OCI-LY1 (cell line): Measurements from ENCODE around the gene PPP1R12B.

Experiments
- EZH2 ChIP-seq: fragments of 200-600 bp; sonication (generic), shearing (Covaris generic); IDR thresholded peaks from 2 replicates; pipeline ENCODE4 v1.8.0; 2017; ENCODE audit warnings: borderline replicate concordance, mixed run types, mild to moderate bottlenecking, antibody characterized with exemption, low read length, moderate library complexity, mixed read lengths
- TF ChIP-seq, protein P1 (sequence below): fragments of 200-600 bp; sonication (generic), shearing (Covaris generic); IDR thresholded peaks from 2 replicates; pipeline ENCODE4 v1.5.1; 2017; ENCODE audit warnings: mild to moderate bottlenecking, antibody characterized with exemption, low read length, moderate library complexity, mixed read lengths

DNA sequence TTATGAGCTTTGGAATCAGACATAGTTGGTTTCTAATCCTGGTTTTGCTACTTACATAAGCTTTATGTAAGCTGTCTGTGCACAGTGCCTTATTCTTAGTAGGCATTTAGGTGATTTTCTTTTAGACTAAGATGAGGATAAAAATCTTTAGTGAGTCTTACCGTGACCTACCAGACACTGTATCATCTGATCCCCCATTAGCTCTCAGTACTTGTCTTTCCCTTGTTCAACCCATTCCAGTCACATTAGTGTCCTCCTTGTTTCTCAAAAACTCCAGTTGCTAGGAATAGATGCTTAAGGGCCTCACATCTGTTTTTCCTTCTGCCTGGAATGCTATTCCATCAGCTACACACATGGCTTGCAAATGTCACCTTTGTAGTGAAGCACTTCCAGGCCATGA is 18.8 kb downstream of the PPP1R12B start:
- TF ChIP-seq, protein P1, sequence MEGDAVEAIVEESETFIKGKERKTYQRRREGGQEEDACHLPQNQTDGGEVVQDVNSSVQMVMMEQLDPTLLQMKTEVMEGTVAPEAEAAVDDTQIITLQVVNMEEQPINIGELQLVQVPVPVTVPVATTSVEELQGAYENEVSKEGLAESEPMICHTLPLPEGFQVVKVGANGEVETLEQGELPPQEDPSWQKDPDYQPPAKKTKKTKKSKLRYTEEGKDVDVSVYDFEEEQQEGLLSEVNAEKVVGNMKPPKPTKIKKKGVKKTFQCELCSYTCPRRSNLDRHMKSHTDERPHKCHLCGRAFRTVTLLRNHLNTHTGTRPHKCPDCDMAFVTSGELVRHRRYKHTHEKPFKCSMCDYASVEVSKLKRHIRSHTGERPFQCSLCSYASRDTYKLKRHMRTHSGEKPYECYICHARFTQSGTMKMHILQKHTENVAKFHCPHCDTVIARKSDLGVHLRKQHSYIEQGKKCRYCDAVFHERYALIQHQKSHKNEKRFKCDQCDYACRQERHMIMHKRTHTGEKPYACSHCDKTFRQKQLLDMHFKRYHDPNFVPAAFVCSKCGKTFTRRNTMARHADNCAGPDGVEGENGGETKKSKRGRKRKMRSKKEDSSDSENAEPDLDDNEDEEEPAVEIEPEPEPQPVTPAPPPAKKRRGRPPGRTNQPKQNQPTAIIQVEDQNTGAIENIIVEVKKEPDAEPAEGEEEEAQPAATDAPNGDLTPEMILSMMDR: no peak
- no peak for TF ChIP-seq EZH2
